Hepatocyte (in vitro differentiated cells): Measurements from ENCODE around the gene ASB15. TPM values are rescaled to one million over a fixed set of nuclear protein-coding genes. Genes with fewer than 3 reads are reported as not detected.
"Not testable (repeated sequence)": the region's sequence is repeated elsewhere in the genome, so short reads cannot be mapped to it uniquely, and the experiment has no call there.

Source experiments
- DNase-seq: peaks from one replicate; pipeline ENCODE4 v3.0.0-alpha.2; 2016; ENCODE audit warnings: low spot score
- H2AFZ ChIP-seq: fragments of 200-600 bp; sonication (generic); 2 replicates; pipeline ENCODE4 v1.6.0; 2016; ENCODE audit warnings: antibody characterized with exemption, mild to moderate bottlenecking
- H3K27ac ChIP-seq: fragments of 200-600 bp; sonication (generic); 2 replicates; pipeline ENCODE4 v1.5.1; 2016; ENCODE audit warnings: mild to moderate bottlenecking
- H3K27me3 ChIP-seq: fragments of 200-600 bp; sonication (generic); 2 replicates; pipeline ENCODE4 v1.6.1; 2016
- H3K36me3 ChIP-seq: fragments of 200-600 bp; sonication (generic); replicated peaks from 2 replicates; pipeline ENCODE4 v1.5.1; 2016; ENCODE audit warnings: low read depth; ENCODE audit not compliant: insufficient read depth
- H3K4me1 ChIP-seq: fragments of 200-600 bp; sonication (generic); 2 replicates; pipeline ENCODE4 v1.5.1; 2016; ENCODE audit warnings: mild to moderate bottlenecking, moderate library complexity; ENCODE audit not compliant: insufficient read depth
- H3K4me2 ChIP-seq: fragments of 200-600 bp; sonication (generic); 2 replicates; pipeline ENCODE4 v1.6.0; 2016
- H3K4me3 ChIP-seq: fragments of 200-600 bp; sonication (generic); 2 replicates; pipeline ENCODE4 v1.5.1; 2016; ENCODE audit warnings: mild to moderate bottlenecking
- H3K79me2 ChIP-seq: fragments of 200-600 bp; sonication (generic); 2 replicates; pipeline ENCODE4 v1.6.0; 2017; ENCODE audit warnings: mild to moderate bottlenecking
- H3K9me2 ChIP-seq: fragments of 200-600 bp; sonication (generic); replicated peaks from 2 replicates; pipeline ENCODE4 v1.6.0; 2017; ENCODE audit warnings: mild to moderate bottlenecking; ENCODE audit not compliant: insufficient read depth
- H3K9me3 ChIP-seq: fragments of 200-600 bp; sonication (generic); 2 replicates; pipeline ENCODE4 v1.5.1; 2016; ENCODE audit warnings: low read depth, mild to moderate bottlenecking
- H4K20me1 ChIP-seq: fragments of 200-600 bp; sonication (generic); 2 replicates; pipeline ENCODE4 v1.6.0; 2016; ENCODE audit warnings: mild to moderate bottlenecking; ENCODE audit not compliant: insufficient read depth, poor library complexity, severe bottlenecking
- CTCF ChIP-seq: fragments of 200-600 bp; sonication (generic); IDR thresholded peaks from 2 replicates; pipeline ENCODE4 v1.5.1; 2016; ENCODE audit warnings: antibody characterized with exemption, mild to moderate bottlenecking; ENCODE audit not compliant: poor library complexity
- EZH2 ChIP-seq: fragments of 200-600 bp; sonication (generic); IDR thresholded peaks from 2 replicates; pipeline ENCODE4 v1.6.1; 2016; ENCODE audit warnings: antibody characterized with exemption, mild to moderate bottlenecking, borderline replicate concordance
- EZH2phosphoT487 ChIP-seq: fragments of 200-600 bp; sonication (generic); IDR thresholded peaks from one replicate; pipeline ENCODE4 v1.6.1; 2018; ENCODE audit warnings: antibody characterized with exemption, mild to moderate bottlenecking, low read depth, moderate library complexity; ENCODE audit not compliant: unreplicated experiment, severe bottlenecking
- WGBS: methylation state at CpG from one replicate; pipeline ENCODE4 v1.1.6; 2016; ENCODE audit warnings: low lambda C conversion rate; ENCODE audit errors: missing lambda C conversion rate; 5-methylcytosine and 5-hydroxymethylcytosine counted together
- polyA plus RNA-seq: library from polyadenylated mRNA; unstranded; fragments of >200 nt; fragmentation: Nextera tagmentation; extraction: Ambion mirVana; gene quantifications from 2 replicates; pipeline ENCODE4 v1.2.1, GENCODE V29; 2016
- total RNA-seq: library from RNA; depleted of rRNA; stranded (reverse); fragments of >200 nt; gene quantifications from 2 replicates; pipeline ENCODE4 v1.2.3, GENCODE V29; 2014

ASB15 gene
- total and polyA plus RNA-seq, 2 experiments from 2014 or later = not detected

GRCh38 chr7:123633553-123633952 lies 31.9 kb downstream of the ASB15 start:
- H2AFZ ChIP-seq = no peak overlapping the region
- H3K27ac ChIP-seq = no peak overlapping the region
- TF ChIP-seq EZH2 = no peak
- no peak for TF ChIP-seq EZH2phosphoT487
- no peak for TF ChIP-seq CTCF
- no peaks in the 10 kb centered on the region for H3K4me1 ChIP-seq
- DNase-seq = no peak
- H3K4me2 ChIP-seq = no peak overlapping the region
- H3K9me2 ChIP-seq = no peaks in the 10 kb centered on the region
- H3K4me3 ChIP-seq = no peak overlapping the region
- WGBS = 74% methylated on average over 7 of the region's 7 CpGs
- H4K20me1 ChIP-seq = no peaks in the 10 kb centered on the region
- no peaks in the 10 kb centered on the region for H3K36me3 ChIP-seq
- no peaks in the 10 kb centered on the region for H3K9me3 ChIP-seq
- no peaks in the 10 kb centered on the region for H3K27me3 ChIP-seq
- H3K79me2 ChIP-seq = no peaks in the 10 kb centered on the region

GRCh38 chr7:123634011-123634573 lies 32.5 kb downstream of the ASB15 start:
- DNase-seq, H3K9me3 ChIP-seq, H4K20me1 ChIP-seq, H3K4me2 ChIP-seq, H3K79me2 ChIP-seq, H3K27ac ChIP-seq, H3K27me3 ChIP-seq, H2AFZ ChIP-seq, H3K9me2 ChIP-seq, H3K36me3 ChIP-seq, H3K4me3 ChIP-seq, H3K4me1 ChIP-seq: not testable (repeated sequence)
- WGBS = 83% methylated on average over 2 of the region's 2 CpGs

GRCh38 chr7:123635551-123636359 lies 34.1 kb downstream of the ASB15 start:
- peak; percentile 56 for DNase-seq
- Histone ChIP-seq H3K9me2 (no peaks in the 10 kb centered on the region), H3K27me3 (no peaks in the 10 kb centered on the region), H2AFZ (no peak overlapping the region), H4K20me1 (no peaks in the 10 kb centered on the region), H3K79me2 (no peaks in the 10 kb centered on the region), H3K4me1 (no peaks in the 10 kb centered on the region), H3K4me3 (no peak overlapping the region), H3K4me2 (no peak overlapping the region), H3K27ac (no peak overlapping the region), H3K9me3 (no peaks in the 10 kb centered on the region), H3K36me3 (no peaks in the 10 kb centered on the region)
- TF ChIP-seq EZH2phosphoT487 (no peak), CTCF (peak; percentile 70)
- WGBS = 31% methylated on average over 4 of the region's 4 CpGs

GRCh38 chr7:123637203-123637602 lies 35.6 kb downstream of the ASB15 start:
- H3K27ac ChIP-seq = no peak overlapping the region
- H3K4me3 ChIP-seq = no peak overlapping the region
- WGBS = 29% methylated on average over 3 of the region's 3 CpGs
- H3K79me2 ChIP-seq = no peaks in the 10 kb centered on the region
- DNase-seq = no peak
- no peaks in the 10 kb centered on the region for H3K9me3 ChIP-seq
- no peaks in the 10 kb centered on the region for H3K27me3 ChIP-seq
- H3K4me2 ChIP-seq = no peak overlapping the region
- no peaks in the 10 kb centered on the region for H3K4me1 ChIP-seq
- H3K9me2 ChIP-seq = no peaks in the 10 kb centered on the region
- no peaks in the 10 kb centered on the region for H3K36me3 ChIP-seq
- TF ChIP-seq EZH2 (no peak), CTCF (no peak), EZH2phosphoT487 (no peak)
- H4K20me1 ChIP-seq = no peaks in the 10 kb centered on the region
- no peak overlapping the region for H2AFZ ChIP-seq
